Measurements from ENCODE around the gene NSD1.
"Not testable (repeated sequence)": the region's sequence is repeated elsewhere in the genome, so short reads cannot be mapped to it uniquely, and the experiment has no call there.

The NSD1 gene

GRCh38 chr5:177131019-177131320 lies 2.6 kb upstream of the NSD1 start:
- no peak for DNase-seq

GRCh38 chr5:177131352-177132135 lies 2.0 kb upstream of the NSD1 start:
- no peak for DNase-seq

DNA sequence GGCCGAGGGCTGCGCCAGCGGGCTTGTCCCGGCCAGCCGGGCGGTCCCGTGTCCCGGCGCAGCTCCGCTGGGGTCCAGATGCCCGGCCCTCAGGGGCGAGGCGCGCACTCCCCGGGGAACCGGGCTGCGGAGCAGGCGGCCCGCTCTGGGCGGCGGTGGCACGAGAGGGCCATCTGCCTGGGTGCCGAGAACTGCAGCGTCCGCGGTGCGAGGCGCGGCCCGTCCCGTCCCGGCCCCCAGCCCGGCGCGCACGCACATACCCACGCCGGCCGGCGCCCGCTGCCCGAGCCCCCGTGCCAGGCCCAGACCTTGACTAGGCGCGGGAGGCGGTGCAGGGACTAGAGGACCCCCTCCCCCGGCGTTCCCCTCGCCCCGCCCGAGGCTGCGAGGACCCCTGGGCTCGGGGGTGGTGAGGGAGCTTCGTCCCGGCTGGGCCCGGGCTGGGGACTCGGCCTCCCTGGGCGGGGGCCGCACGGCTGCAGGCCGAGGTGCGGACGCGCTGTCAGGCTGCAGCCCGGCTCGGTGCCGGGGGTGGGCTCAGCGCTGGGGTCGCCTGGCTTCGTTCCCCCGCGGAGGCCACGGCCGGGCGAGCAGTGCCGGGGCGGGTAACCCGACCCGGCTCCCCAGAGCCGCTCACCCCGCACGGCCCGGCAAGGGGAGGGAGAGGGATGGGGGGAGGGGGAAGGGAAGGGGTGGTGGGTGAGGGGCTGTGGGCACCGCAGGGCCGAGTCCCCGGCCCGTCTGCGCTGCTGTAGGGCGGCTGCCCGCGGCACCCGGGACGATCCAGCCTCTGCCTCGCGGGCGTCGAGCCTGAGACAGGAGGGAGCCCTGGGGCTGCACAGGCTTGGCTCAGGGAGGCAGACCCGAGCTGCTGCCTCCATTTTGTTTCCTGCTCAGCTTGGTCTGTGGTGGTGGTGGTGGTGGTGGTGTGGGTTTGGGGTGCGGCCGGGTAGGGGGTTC lies 1.2 kb upstream of the NSD1 start:
- peak in 1 of 4 experiments; percentile 40 for DNase-seq

- DNase-seq, result peak; percentile 32 to 48 (median 36)
Observed at GRCh38 chr5:177133853-177134696, 502 bp downstream of the NSD1 start.

GRCh38 chr5:177134697-177135225 lies 1.2 kb downstream of the NSD1 start:
- no peak for DNase-seq

DNA sequence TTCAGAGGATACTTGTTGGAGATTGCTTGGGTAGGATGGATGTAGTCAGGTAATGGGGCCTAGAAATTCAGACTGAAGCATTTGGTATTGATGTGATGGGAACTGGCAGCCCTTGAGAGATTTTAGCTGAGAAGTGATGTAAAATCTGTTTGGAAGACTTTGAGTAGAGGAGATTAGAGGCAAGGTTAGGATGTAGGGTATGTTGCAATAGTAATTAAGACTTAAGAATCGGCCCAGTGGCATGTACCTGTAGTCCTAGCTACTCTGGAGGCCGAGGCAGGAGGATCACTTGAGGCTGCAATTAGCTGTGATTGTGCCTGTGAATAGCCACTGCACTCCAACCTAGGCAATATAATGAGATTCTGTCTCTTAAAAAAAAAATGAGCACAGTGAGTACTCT lies 6.7 kb downstream of the NSD1 start:
- no peak for DNase-seq

DNA sequence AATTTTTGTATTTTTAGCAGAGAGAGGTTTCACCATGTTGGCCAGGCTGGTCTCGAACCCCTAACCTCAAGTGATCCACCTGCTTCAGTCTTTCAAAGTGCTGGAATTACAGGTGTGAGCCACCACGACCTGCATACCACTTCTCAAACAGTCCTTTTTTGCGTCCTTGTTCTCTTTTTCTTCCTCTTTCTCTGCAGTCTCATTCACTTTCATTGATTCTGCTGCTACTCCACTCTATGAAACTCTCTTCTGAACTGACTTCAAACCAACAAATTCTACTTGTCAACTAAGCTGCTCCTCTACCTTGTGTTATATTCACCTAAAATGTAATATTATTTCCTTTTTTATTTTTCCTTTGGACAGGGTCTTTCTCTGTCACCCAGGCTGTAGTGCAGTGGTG lies 7.9 kb downstream of the NSD1 start:
- no peak for DNase-seq

GRCh38 chr5:177142098-177142611 lies 8.6 kb downstream of the NSD1 start:
- no peak for DNase-seq

DNA sequence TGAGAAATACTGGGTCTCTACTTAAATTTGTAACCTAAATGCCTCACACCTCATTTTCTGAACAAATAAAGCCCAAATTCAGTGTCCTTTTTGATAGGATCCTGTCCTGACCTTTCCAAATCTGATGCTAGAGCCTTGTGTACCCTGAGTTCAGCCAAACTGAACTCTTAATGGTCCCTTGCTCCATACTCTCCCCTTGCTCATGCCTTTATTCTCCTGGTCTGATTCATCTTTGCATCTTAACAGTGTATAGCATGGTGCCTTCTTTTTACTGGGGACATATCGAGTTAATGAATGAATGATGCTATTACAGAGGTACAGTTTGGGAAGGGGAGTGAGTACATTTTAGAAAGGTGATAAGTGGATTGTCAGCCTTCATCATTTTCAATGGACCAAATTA lies 9.2 kb downstream of the NSD1 start:
- DNase-seq, result no peak

- DNase-seq, result no peak
Observed at GRCh38 chr5:177146891-177147638, 13.5 kb downstream of the NSD1 start.

DNA sequence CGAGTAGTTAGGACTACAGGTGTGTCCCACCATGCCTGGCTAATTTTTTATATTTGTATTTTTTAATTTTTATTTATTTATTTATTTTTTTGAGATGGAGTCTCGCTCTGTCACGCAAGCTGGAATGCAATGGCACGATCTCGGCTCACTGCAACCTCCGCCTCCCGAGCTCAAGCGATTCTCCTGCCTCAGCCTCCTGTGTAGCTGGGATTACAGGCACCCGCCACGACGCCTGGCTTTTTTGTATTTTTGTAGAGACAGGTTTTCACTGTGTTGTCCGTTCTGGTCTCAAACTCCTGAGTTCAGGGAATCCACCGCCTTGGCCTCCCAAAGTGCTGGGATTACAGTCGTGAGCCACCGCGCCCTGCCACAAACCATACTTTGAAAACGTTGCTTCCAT lies 16.5 kb downstream of the NSD1 start:
- DNase-seq, result not testable (repeated sequence)

GRCh38 chr5:177154003-177154643 lies 20.6 kb downstream of the NSD1 start:
- DNase-seq, result no peak

- DNase-seq, result no peak
Observed at GRCh38 chr5:177162379-177162778, 28.8 kb downstream of the NSD1 start.

DNA sequence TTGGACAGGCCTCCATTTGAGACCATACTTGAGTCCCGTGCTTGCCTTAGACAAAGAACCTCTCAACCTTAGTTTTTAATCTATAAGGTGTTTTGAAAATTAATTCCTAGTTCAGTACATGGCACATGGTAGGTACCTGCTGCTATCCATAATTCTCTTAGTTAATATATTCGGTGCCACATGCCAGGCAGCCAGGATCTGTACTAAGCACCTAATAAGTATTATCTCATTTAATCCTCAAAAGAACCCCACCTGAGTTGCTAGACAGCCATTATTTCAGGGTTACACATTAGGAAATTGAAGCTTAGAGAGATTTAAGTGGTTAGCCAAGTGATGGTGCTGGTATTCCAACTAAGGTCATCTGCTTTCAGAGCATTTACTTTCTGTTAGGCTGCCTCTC lies 29.9 kb downstream of the NSD1 start:
- DNase-seq, result no peak

DNA sequence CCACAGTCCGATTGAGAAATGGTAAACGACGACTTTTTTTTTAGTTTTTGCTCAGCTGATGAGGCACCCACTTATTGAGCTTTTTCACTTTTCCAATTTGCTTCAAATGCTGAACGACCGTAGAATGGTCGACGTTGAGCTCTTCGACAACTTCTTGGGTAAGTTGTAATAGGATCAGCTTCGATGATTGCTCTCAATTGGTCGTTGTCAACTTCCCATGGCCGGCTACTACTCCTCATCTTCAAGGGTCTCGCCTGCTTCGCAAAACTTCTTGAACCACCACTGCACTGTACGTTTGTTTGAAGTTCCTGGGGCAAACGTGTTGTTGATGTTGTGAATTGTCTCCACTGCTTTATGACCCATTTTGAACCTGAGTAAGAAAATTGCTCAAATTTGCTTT lies 35.7 kb downstream of the NSD1 start:
- no peak for DNase-seq

- no peak for DNase-seq
Observed at GRCh38 chr5:177171961-177172360, 38.4 kb downstream of the NSD1 start.

- no peak for DNase-seq
Observed at GRCh38 chr5:177175336-177175735, 41.8 kb downstream of the NSD1 start.

DNA sequence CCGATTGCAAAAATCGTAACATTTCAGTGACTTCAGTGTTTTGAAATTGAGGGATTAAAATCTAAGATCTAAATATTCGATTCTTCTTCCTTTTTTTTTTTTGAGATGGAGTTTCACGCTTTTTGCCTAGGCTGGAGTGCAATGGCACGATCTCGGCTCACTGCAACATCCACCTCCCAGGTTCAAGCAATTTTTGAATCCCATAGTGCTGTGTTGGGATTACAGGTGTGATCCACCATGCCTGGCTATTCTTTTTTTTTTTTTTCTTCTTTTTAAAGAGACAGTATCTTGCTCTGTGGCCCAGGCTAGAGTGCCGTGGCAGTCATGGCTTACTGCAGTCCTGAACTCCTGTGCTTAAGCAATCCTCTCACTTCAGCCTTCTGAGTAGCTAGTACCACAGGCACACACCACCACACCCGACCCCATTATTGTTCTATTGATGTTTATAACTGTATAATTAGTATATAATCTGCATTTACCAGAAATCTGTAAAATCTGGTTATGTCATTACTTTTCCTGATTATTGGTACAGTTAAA lies 42.7 kb downstream of the NSD1 start:
- DNase-seq, result no peak

DNA sequence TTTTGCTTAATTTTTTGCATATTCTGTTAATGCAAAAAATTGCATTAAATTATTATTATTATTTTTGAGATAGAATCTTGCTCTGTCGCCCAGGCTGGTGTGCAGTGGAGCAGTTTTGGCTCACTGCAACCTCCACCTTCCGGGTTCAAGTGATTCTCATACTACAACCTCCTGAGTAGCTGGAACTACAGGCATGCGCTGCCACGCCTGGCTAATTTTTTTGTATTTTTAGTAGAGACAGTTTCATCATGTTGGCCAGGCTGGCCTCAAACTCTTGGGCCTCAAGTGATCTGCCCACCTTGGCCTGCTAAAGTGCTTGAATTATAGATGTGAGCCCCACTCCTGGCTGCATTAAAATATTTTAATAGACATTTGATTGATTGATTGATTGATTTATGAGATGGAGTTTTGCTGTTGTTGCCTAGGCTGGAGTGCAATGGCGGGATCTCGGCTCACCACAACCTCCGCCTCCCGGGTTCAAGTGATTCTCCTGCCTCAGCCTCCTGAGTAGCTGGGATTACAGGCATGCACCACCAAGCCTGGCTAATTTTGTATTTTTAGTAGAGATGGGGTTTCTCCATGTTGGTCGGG lies 44.4 kb downstream of the NSD1 start:
- DNase-seq, result not testable (repeated sequence)

GRCh38 chr5:177178733-177179304 lies 45.2 kb downstream of the NSD1 start:
- DNase-seq, result no peak

Data from activated CD4-positive, CD25-positive, alpha-beta regulatory T cell (primary cell).